Heart right ventricle (tissue), 16 donors: ENCODE results near the gene CSTPP1. TPM values are rescaled to one million over a fixed set of nuclear protein-coding genes. Genes with fewer than 3 reads are reported as not detected.
"Not testable (repeated sequence)": the region's sequence is repeated elsewhere in the genome, so short reads cannot be mapped to it uniquely, and the experiment has no call there.

ENCODE experiments used
- ATAC-seq, 8 donors: fragments of 200-7000 bp; cut with Tn5 transposase; one replicate each; pipeline ENCODE4 v1.9.1; 2020; ENCODE audit warnings: mild to moderate bottlenecking in 8 of 8, moderate library complexity in 8 of 8, moderate number of reproducible peaks in 1 of 8
- DNase-seq, 2 donors: peaks; one replicate each; pipeline ENCODE4 v3.0.0-alpha.2; 2020
- H3K27ac ChIP-seq, 10 donors: fragments of 200-600 bp; sonication (generic) in 2 of 10; one replicate each; pipeline versions ENCODE4 v1.5.0 to v1.8.0; 2020 to 2022; ENCODE audit warnings: mild to moderate bottlenecking in 3 of 10
- H3K27me3 ChIP-seq, 7 donors: fragments of 200-600 bp; one replicate each; pipeline ENCODE4 v1.8.0; 2021 to 2022; ENCODE audit warnings: mild to moderate bottlenecking in 2 of 7
- H3K36me3 ChIP-seq, 9 donors: fragments of 200-600 bp; sonication (generic) in 1 of 9; one replicate each; pipeline versions ENCODE4 v1.5.0 to v1.8.0; 2020 to 2022; ENCODE audit warnings: mild to moderate bottlenecking in 2 of 9
- H3K4me1 ChIP-seq, 9 donors: fragments of 200-600 bp; sonication (generic) in 1 of 9; one replicate each; pipeline versions ENCODE4 v1.5.0 to v1.8.0; 2020 to 2022; ENCODE audit warnings: mild to moderate bottlenecking in 4 of 9
- H3K4me3 ChIP-seq, 10 donors: fragments of 200-600 bp; sonication (generic) in 2 of 10; one replicate each; pipeline versions ENCODE4 v1.5.0 to v1.8.0; 2020 to 2022; ENCODE audit warnings: mild to moderate bottlenecking in 7 of 10, moderate library complexity in 2 of 10
- H3K9me3 ChIP-seq, 11 donors: fragments of 200-600 bp in 10 of 11; sonication (generic) in 2 of 11; one replicate each; pipeline versions ENCODE4 v1.5.0 to v1.8.0; 2013 to 2022; ENCODE audit warnings: mild to moderate bottlenecking in 2 of 11, control low read depth in 1 of 11, moderate library complexity in 1 of 11
- CTCF ChIP-seq, 9 donors: fragments of 200-600 bp; sonication (generic) in 2 of 9; IDR thresholded peaks; one replicate each; pipeline versions ENCODE4 v1.5.0 to v1.8.0; 2021 to 2022; ENCODE audit warnings: antibody characterized with exemption in 9 of 9, mild to moderate bottlenecking in 5 of 9, moderate library complexity in 1 of 9
- WGBS, 2 donors: extraction: QIAGEN DNeasy Blood & Tissue Kit; methylation state at CpG; one replicate each; pipeline ENCODE4 v1.1.7; 2013; ENCODE audit warnings: inconsistent platforms in 1 of 2; 5-methylcytosine and 5-hydroxymethylcytosine counted together
- intact Hi-C, 10 donors: fragments of 100-400 bp; cut with DNase I; formaldehyde crosslinking; loops; one replicate each; pipeline versions ENCODE4 v1.11.1 to v1.14.2; 2022
- polyA plus RNA-seq, 2 donors: library from polyadenylated mRNA; stranded (reverse); fragments of 200-250 nt; gene quantifications; one replicate each; pipeline ENCODE4 v1.2.3, GENCODE V29; 2013
- total RNA-seq, 10 donors: library from RNA; stranded (reverse); fragmentation: NEBNext Ultra II Directional in 3 of 10; extraction: Animal tissue kit (Norgen Biotek cat#: 25700) in 3 of 10; gene quantifications; one replicate each; pipeline versions ENCODE4 v1.2.1 to v1.2.4, GENCODE V29; 2021 to 2023
- donor health status: Arrhythmogenic right ventricular cardiomyopathy.
- donor health status: ischemic (EF 13 %, LVEDD 7.1; RV severe dilation, severe dysfunction).
- donor health status: healthy with polysubstance abuse.
- donor health status: DM: no; HTN: yes; CAD: no.
- donor health status: DM: no; HTN: no; CAD: no.
- donor health status: ischemic (EF 25% LVEDD 6.9; RV normal size, moderate dysfunction).
- donor health status: ischemic (EF 25% LVEDD 5.7; RV mildly dilated, moderate dysfunction).
- donor health status: healthy.
- donor health status: DM: yes; HTN: yes; CAD: no.
- donor health status: Ischemic cardiomyopathy.
- donor health status: ischemic (EF 35%, LVEDD 5.7; RV mildly dilated, moderate dysfunction).
- donor health status: nonischemic (EF 11% LVEDD 7.7; RV severe dilation, severe dysfunction).
- donor health status: DM: yes; HTN: yes; CAD: no.
- donor health status: PGD.
- donor health status: ischemic (EF 29% LVEDD 5.4; RV normal size, mild dysfunction).
- donor health status: nonischemic (EF 23%, LVEDD 6.1; RV moderate dilation, normal function).

CSTPP1 gene
- total and polyA plus RNA-seq, 12 donors: 10.2 to 26.7 (median 16.7) TPM

GRCh38 chr11:47071791-47072261 is 135.3 kb downstream of the CSTPP1 start:
- no peaks in the 10 kb centered on the region for H3K27me3 ChIP-seq
- intact Hi-C loops: loop anchor here in 1 of 10 donors (10.0 kb wide), 1 partner anchor 47 kb away; no protein-coding TSS in a partner anchor
- peaks cover 0 to 16% (median 5%) of the 10 kb centered on the region in 9 donors for H3K4me1 ChIP-seq
- no peaks in the 10 kb centered on the region for H3K36me3 ChIP-seq
- ATAC-seq (peak in 6 of 8 donors; percentile 22 to 92 (median 44)), DNase-seq (no peak)
- no peaks in the 10 kb centered on the region for H3K9me3 ChIP-seq
- WGBS, 2 donors: 38 to 60% methylated on average over 2 of the region's 2 CpGs
- no peak for TF ChIP-seq CTCF (IDR thresholded peaks at IDR 0.05)
- H3K4me3 ChIP-seq: no peak overlapping the region
- peak overlapping the region in 3 of 10 donors; percentile 8 to 17 (median 11) for H3K27ac ChIP-seq

- H3K4me1 ChIP-seq: no peaks in the 10 kb centered on the region
- peaks cover 0 to 5% (median 0%) of the 10 kb centered on the region in 9 donors for H3K36me3 ChIP-seq
- H3K4me3 ChIP-seq: no peak overlapping the region
- no peak for TF ChIP-seq CTCF (IDR thresholded peaks at IDR 0.05)
- ATAC-seq (no peak), DNase-seq (no peak)
- no peaks in the 10 kb centered on the region for H3K27me3 ChIP-seq
- H3K9me3 ChIP-seq: no peaks in the 10 kb centered on the region
- intact Hi-C loops: loop anchor here in 1 of 10 donors (10.0 kb wide), 1 partner anchor 54 kb away; no protein-coding TSS in a partner anchor
- H3K27ac ChIP-seq: no peak overlapping the region
- WGBS, 2 donors: 74 to 86% methylated on average over 7 of the region's 7 CpGs
Measured at GRCh38 chr11:47078751-47079521, 142.4 kb downstream of the CSTPP1 start.

GRCh38 chr11:47080775-47081174 is 144.2 kb downstream of the CSTPP1 start:
- H3K4me3 ChIP-seq, H3K27ac ChIP-seq, DNase-seq, H3K4me1 ChIP-seq, intact Hi-C loops, ATAC-seq, H3K27me3 ChIP-seq, H3K9me3 ChIP-seq, H3K36me3 ChIP-seq: not testable (repeated sequence)
- WGBS, 2 donors: 100% methylated on average over 1 of the region's 1 CpG

DNA sequence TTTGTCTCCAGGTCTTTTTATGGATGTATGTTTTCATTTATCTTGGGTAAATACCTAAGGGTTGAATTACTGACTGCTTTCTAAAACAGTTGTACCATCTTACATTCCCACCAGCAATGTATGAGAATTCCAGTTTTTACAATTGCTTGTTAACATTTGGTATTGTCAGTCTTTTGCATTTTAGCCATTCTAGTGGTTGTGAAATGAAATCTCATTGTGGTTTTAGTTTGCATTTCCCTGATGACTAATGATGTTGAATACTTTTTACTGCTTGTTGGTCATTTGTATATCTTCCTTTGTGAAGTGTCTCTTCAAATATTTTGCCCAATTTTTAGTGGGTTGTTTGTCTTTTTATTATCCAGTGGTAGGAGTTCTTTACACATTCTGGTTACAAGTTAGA is 147.4 kb downstream of the CSTPP1 start:
- TF ChIP-seq CTCF (IDR thresholded peaks at IDR 0.05): no peak
- ATAC-seq: no peak
- Histone ChIP-seq H3K36me3 (peaks cover 0 to 5% (median 0%) of the 10 kb centered on the region in 9 donors), H3K27ac (no peak overlapping the region), H3K4me3 (no peak overlapping the region), H3K4me1 (no peaks in the 10 kb centered on the region), H3K9me3 (no peaks in the 10 kb centered on the region), H3K27me3 (no peaks in the 10 kb centered on the region)
- no peak for DNase-seq
- intact Hi-C loops: no loop called here

DNA sequence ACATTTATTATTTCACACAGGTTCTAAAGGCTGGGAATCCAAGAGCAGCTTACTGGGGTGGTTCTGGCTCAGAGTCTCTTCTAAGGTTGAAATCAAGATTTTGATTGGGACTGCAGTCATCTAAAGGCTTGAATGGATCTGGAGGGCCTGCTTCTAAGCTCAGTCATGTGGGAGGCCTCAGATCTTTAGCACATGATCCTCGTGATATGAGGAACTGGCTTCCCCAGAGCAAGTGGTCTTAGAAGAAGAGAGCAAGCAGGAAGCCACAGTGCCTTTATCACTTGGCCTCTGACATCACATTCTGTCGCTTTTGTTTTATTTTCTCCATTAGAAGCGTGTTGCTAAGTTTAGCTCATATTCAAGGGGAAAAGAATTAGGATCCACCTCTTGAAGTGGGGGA is 151.2 kb downstream of the CSTPP1 start:
- Histone ChIP-seq H3K27me3 (no peaks in the 10 kb centered on the region), H3K4me1 (no peaks in the 10 kb centered on the region), H3K27ac (no peak overlapping the region), H3K9me3 (peaks cover 0 to 8% (median 0%) of the 10 kb centered on the region in 11 donors), H3K36me3 (no peaks in the 10 kb centered on the region), H3K4me3 (no peak overlapping the region)
- intact Hi-C loops: no loop called here
- WGBS, 2 donors: 59 to 61% methylated on average over 3 of the region's 3 CpGs
- DNase-seq: no peak
- ATAC-seq: no peak
- TF ChIP-seq CTCF (IDR thresholded peaks at IDR 0.05): no peak
